ENCODE data around the gene SI.

The SI gene

GRCh38 chr3:165103616-165104015, 25.3 kb upstream of the SI start:
- no peaks in the 10 kb centered on the region for H3K27me3 ChIP-seq (ENCODE audit: insufficient read depth, poor library complexity, severe bottlenecking)
- no peak overlapping the region for H3K27ac ChIP-seq (replicated peaks)
- no peak overlapping the region for H3K4me3 ChIP-seq (replicated peaks; ENCODE audit: insufficient read depth, low read length)
- no peak for DNase-seq (ENCODE audit: low read depth in 1 of 2, low spot score in 1 of 2)
- TF ChIP-seq CTCF (IDR thresholded peaks at IDR 0.05; ENCODE audit: insufficient read depth, low read length) (no peak), GABPA (IDR thresholded peaks at IDR 0.05; ENCODE audit: low read depth) (no peak), REST (IDR thresholded peaks at IDR 0.05; ENCODE audit: insufficient replicate concordance, low read depth) (no peak), SPI1 (IDR thresholded peaks at IDR 0.05; ENCODE audit: borderline replicate concordance, low read depth) (no peak), POLR2AphosphoS5 (IDR thresholded peaks at IDR 0.05; ENCODE audit: low read depth) (no peak)

- TF ChIP-seq SPI1 (IDR thresholded peaks at IDR 0.05; ENCODE audit: borderline replicate concordance, low read depth) (no peak), POLR2AphosphoS5 (IDR thresholded peaks at IDR 0.05; ENCODE audit: low read depth) (no peak), REST (IDR thresholded peaks at IDR 0.05; ENCODE audit: insufficient replicate concordance, low read depth) (no peak), CTCF (IDR thresholded peaks at IDR 0.05; ENCODE audit: insufficient read depth, low read length) (no peak), GABPA (IDR thresholded peaks at IDR 0.05; ENCODE audit: low read depth) (no peak)
- Histone ChIP-seq H3K27me3 (ENCODE audit: insufficient read depth, poor library complexity, severe bottlenecking) (no peaks in the 10 kb centered on the region), H3K4me3 (replicated peaks; ENCODE audit: insufficient read depth, low read length) (no peak overlapping the region), H3K27ac (replicated peaks) (no peak overlapping the region)
- no peak for DNase-seq (ENCODE audit: low read depth in 1 of 2, low spot score in 1 of 2)
Measured at GRCh38 chr3:165082650-165083049, 4.4 kb upstream of the SI start.

GRCh38 chr3:165081183-165081582, 2.9 kb upstream of the SI start:
- H3K27ac ChIP-seq (replicated peaks): no peak overlapping the region
- no peak for DNase-seq (ENCODE audit: low read depth in 1 of 2, low spot score in 1 of 2)
- H3K4me3 ChIP-seq (replicated peaks; ENCODE audit: insufficient read depth, low read length): no peak overlapping the region
- TF ChIP-seq POLR2AphosphoS5 (IDR thresholded peaks at IDR 0.05; ENCODE audit: low read depth) (no peak), SPI1 (IDR thresholded peaks at IDR 0.05; ENCODE audit: borderline replicate concordance, low read depth) (no peak), REST (IDR thresholded peaks at IDR 0.05; ENCODE audit: insufficient replicate concordance, low read depth) (no peak), CTCF (IDR thresholded peaks at IDR 0.05; ENCODE audit: insufficient read depth, low read length) (no peak), GABPA (IDR thresholded peaks at IDR 0.05; ENCODE audit: low read depth) (no peak)
- no peaks in the 10 kb centered on the region for H3K27me3 ChIP-seq (ENCODE audit: insufficient read depth, poor library complexity, severe bottlenecking)

Measured in HL-60 (cell line).